ENCODE measurements around the gene MT1G.

DNA sequence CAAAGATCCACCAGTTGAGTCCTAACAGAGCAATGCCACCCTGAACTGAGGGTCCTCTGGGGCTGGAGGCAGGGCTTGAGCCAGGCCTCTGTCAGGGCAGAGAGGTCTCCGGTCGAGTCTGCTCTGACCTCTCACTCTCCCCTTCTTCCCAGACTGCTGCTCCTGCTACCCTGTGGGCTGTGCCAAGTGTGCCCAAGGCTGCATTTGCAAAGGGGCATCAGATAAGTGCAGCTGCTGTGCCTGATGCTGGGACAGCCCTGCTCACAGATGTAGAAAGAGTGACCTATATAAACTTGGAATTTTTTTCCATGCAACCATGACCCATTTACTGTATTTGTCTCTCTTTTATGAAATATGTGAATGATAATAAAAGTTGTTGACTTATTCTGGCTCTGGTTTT lies 18.6 kb downstream of the MT1G start:
- TF ChIP-seq, protein P1, sequence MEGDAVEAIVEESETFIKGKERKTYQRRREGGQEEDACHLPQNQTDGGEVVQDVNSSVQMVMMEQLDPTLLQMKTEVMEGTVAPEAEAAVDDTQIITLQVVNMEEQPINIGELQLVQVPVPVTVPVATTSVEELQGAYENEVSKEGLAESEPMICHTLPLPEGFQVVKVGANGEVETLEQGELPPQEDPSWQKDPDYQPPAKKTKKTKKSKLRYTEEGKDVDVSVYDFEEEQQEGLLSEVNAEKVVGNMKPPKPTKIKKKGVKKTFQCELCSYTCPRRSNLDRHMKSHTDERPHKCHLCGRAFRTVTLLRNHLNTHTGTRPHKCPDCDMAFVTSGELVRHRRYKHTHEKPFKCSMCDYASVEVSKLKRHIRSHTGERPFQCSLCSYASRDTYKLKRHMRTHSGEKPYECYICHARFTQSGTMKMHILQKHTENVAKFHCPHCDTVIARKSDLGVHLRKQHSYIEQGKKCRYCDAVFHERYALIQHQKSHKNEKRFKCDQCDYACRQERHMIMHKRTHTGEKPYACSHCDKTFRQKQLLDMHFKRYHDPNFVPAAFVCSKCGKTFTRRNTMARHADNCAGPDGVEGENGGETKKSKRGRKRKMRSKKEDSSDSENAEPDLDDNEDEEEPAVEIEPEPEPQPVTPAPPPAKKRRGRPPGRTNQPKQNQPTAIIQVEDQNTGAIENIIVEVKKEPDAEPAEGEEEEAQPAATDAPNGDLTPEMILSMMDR (IDR thresholded peaks at IDR 0.05): no peak
- no peak for TF ChIP-seq POLR2A (IDR thresholded peaks at IDR 0.05)
